ENCODE data around the gene KLF6.

DNA sequence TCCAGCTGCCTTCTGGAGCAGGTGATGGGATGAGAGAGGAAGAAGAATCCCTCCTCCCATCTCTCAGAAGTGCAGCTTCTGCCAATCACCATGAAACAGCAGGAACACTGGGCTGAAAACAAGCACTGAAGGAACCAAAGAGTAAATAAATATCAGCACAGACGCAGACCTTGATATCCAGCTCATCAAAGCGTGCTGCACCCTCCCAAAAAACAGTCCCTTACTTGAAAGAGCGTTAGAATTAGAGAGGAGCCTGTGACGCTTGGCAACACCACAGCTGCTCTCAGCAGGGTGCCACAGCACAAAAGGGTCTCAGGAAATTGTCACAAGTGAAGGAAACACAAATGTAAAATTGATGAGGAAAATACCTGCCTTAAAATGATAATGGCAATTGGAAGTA, 39.5 kb downstream of the KLF6 start:
- TF ChIP-seq, protein P1, sequence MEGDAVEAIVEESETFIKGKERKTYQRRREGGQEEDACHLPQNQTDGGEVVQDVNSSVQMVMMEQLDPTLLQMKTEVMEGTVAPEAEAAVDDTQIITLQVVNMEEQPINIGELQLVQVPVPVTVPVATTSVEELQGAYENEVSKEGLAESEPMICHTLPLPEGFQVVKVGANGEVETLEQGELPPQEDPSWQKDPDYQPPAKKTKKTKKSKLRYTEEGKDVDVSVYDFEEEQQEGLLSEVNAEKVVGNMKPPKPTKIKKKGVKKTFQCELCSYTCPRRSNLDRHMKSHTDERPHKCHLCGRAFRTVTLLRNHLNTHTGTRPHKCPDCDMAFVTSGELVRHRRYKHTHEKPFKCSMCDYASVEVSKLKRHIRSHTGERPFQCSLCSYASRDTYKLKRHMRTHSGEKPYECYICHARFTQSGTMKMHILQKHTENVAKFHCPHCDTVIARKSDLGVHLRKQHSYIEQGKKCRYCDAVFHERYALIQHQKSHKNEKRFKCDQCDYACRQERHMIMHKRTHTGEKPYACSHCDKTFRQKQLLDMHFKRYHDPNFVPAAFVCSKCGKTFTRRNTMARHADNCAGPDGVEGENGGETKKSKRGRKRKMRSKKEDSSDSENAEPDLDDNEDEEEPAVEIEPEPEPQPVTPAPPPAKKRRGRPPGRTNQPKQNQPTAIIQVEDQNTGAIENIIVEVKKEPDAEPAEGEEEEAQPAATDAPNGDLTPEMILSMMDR (IDR thresholded peaks at IDR 0.05; ENCODE audit: poor library complexity), result no peak
- no peak for TF ChIP-seq EZH2phosphoT487 (IDR thresholded peaks at IDR 0.05; ENCODE audit: low read depth, severe bottlenecking, unreplicated experiment)
